ENCODE results near the gene DLG2. TPM values are rescaled to one million over a fixed set of nuclear protein-coding genes. Genes with fewer than 3 reads are reported as not detected.
A peak's percentile ranks its signal among the peaks of the same experiment; 100 is the strongest.
"Not testable (repeated sequence)": the region's sequence is repeated elsewhere in the genome, so short reads cannot be mapped to it uniquely, and the experiment has no call there.

The DLG2 gene
- total RNA-seq, 1 experiment from 2014 or later: 0.86 TPM

DNA sequence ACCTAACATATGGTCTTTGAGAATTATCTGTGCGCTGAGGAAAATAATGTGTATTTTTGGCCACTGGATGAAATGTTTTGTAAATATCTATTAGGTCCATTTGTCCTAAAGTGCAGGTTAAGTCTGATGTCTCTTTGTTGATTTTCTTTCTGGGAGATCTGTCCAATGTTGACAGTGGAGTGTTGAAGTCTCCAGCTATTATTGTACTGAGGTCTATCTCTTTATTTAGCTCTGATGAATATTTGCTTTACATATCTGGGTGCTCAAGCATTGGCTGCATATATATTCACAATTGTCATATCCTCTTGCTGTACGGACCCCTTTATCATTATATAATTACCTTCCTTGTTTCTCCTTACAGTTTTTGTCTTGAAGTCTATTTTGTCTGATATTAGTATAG is 833.8 kb downstream of the DLG2 start:
- no peak for DNase-seq (ENCODE audit: low spot score)

DNA sequence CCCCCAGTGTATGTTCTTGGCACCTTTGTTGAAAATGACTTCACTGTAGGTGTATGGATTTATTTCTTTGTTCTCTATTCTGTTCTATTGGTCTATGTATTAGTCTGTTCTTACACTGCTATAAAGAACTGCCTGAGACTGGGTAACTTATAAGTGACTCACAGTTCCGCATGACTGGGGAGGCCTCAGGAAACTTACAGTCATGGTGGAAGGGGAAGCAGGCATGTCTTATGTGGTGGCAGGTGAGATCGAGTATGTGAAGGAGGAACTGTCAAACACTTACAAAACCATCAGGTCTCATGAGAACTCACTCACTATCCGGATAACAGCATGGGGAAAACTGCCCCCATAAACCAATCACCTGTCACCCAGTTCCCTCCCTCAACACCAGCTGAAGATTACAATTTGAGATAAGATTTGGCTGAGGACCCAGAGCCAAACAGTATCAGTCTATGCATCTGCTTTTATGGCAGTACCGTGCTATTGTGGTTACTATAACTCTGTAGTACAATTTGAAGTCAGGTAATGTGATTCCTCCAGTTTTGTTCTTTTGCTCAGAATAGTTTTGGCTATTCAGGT is 836.2 kb downstream of the DLG2 start:
- DNase-seq (ENCODE audit: low spot score): no peak

DNA sequence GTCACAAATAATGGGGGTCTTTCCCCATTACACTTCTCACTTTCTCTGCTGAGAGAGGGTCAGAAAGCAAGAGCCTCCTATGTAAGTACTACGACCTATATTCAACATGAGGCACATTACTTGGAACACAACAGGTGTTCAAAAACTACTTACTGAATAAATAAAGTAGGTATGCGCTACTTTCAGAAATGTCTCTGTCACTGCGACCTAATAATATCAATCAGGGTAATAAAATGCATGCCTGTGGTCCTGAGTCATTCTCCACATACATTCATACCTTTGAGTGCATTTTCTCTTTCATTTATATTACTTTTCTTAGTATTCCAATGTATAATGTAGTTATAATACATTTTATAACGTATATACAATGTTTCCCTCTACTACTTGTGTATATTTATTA is 838.9 kb downstream of the DLG2 start:
- peak; percentile 17 for DNase-seq (ENCODE audit: low spot score)

DNA sequence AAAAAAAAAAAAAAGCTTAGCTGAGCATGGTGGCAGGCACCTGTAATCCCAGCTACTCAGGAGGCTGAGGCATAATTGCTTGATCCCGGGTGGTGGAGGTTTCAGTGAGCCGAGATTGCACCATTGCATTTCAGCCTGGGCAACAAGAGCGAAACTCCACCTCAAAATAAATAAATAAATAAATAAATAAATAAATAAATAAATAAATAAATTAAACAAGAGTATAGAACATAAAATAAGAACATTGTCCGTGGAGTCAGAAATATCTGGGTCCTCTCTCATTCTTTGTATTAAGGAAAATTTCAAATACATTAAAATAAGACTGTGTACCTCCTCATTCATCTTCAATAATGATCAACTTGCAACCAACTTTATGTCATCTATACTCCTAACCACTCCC is 843.0 kb downstream of the DLG2 start:
- DNase-seq (ENCODE audit: low spot score): not testable (repeated sequence)

DNA sequence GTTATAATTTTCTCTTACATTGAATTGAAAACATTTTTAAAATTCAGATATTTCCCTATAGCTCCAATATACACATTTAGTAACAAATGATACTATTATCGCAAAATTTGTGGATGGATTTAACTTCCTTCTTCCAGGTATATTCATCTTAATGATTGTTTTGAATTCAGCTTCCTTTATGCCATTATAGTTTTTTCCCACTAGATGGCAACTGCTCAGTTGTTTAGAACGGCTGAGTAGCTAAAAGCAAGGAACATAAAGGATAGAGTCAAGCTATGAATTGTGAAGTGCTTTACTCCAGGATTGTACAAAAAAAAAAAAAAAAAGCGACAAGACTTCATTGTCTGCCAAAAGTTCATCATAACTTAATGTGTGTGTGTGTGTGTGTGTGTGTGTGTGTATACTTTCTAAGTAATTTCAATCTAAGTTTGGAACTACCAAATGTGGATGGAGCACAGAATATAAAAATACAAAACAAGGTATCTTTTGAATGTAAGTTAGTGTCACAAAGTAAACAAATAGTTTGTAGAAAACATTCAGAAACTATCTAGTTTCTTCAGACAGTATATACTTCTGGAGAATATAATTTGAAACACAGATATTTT is 846.4 kb downstream of the DLG2 start:
- DNase-seq (ENCODE audit: low spot score): peak; percentile 62

DNA sequence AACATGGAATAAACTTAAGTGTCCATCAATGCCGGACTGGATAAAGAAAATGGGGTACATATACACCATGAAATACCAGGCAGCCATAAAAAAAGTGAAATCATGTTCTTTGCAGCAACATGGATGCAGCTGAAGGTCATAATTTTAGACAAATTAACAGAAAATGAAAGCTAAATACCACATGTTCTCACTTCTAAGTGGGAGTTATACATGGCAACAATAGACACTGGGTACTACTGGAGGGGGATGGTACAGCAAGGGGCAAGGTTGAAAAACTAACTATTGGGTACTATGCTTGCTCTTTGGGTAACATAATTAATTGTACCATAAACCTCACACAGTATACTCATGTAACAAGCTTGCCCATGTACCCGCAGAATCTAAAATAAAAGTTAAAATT is 851.6 kb downstream of the DLG2 start:
- no peak for DNase-seq (ENCODE audit: low spot score)

DNA sequence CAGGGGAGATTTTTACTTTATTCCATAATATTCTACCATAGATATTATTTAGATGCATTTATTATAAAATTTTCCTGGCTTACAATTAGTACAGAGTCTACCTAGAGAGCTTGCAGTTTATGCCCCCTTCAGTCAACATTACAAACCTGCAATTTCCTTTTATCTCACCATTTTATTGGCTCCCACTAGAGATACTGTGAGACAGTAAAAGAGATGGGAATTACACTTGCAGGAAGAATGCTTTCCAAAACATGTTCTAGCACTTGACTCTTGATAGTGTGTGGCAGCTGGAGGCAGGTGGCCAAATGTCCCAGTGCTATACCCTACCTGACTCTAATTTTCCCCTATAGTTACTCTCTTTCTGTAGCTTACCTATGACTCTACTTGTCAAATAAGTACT is 863.2 kb downstream of the DLG2 start:
- no peak for DNase-seq (ENCODE audit: low spot score)

DNA sequence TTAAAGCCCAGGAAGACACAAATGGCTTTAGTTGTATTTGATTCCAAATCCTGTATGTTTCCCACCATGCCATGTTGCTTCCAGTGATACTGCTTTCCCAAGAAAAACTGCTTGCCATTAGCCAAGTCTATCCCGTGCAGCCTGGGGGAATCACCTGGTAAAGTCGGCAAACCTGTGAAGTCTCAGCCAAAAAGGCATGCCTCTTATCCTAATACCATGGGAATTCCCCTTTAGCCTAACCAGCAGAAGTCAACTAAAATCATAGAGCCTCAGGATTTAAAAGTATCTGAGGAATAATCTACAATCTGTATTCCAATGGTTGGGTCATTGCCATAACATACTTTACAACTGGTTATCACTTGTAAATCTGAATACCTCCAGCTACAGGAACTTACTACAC is 869.4 kb downstream of the DLG2 start:
- DNase-seq (ENCODE audit: low spot score): no peak

DNA sequence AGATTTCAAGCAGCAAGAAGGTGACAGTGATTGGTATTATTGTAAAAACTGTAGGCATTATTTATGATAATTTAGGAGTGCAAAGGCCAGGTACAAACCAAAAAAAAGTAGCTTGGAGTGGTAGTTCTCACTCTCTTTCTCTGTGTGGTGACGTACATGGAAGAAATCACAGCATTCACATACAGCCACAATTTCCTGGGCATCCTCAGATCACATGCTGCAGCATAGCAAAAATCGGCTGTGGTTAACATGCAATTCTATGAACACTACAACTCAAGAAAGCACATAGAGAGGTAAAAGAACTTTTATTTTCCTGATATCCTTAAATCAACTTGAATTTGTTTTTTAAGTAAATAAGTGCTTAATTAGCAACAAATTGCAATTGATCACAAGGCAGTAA is 875.8 kb downstream of the DLG2 start:
- DNase-seq (ENCODE audit: low spot score): no peak

DNA sequence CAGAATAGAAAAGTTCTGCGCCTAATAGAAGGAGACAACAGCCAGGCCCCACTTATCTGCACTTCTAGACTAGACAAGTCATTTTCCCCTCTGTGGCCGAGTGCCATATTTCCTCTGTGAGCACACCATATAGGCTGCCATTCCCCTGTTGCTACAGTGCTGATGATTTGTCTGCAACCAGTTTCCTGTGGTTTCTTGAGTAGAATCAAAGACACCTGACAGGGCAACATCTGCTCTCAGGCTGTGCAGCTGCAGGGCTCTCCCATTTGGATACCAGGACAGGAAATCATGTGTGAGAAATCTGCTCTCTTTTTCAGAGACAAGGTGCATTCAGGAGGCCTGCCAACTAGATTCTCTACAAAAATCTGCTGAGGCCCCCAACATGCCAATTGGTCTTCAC is 879.3 kb downstream of the DLG2 start:
- DNase-seq (ENCODE audit: low spot score): no peak

DNA sequence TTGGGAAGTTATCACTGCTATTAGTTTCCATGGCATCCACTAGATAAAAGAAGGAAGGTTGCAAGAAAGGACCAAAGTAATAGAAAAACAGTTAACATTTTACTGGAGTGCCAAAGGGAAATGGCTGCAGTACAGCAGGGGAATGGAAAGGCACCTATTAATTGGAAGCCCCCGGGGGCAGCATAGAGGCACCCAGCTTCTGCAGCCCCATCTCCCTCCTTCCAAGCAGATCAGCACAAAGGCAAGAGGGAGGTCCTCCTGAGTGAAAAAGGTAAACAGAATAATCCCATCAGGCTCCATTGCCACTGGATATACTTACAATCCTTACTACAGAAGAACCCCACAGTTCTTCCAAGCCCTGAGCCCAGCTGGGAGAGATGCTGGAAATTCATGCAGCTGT is 887.1 kb downstream of the DLG2 start:
- DNase-seq (ENCODE audit: low spot score): no peak

DNA sequence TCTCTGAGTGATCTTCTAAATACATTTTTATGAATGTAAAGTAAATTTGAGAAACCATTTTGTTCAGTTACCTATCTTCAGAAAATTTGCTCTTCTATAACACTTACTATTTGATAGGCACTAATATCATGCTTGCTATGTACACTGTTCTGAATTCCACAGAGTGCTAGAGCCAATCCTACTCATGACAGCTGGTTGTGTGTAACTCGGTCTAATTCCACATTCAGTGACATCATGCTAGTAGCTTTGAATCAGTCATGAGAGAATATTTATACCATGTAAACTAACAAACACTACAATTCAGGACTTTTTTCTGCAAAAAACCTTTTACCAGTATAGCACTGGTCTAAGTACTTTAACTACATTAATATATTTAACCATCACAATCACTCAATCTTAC is 902.9 kb downstream of the DLG2 start:
- no peak for DNase-seq (ENCODE audit: low spot score)

DNA sequence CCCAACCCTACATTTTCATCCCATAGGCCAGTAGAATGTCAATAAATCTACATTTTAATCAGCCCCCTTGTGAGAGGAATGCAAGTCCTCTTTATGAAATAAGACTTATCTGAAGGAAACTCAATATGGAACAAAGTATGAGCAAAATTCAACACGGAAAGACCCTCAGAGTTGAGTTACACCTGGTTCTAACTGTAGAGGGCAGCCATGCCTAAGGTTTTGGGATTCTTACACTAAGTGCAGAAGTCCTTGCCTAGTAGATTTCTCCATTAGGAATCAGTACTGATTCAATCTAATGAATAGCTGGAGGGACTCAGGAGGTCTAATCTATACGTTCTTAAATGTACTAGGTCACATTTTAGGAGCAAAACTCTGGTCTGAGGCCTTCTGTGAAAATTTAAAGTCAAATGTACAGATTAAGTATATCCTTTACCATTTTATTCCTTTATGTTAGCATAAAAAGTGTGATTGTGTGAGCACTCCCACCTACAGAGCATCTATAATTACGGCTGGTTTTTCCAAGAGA is 904.5 kb downstream of the DLG2 start:
- no peak for DNase-seq (ENCODE audit: low spot score)

DNA sequence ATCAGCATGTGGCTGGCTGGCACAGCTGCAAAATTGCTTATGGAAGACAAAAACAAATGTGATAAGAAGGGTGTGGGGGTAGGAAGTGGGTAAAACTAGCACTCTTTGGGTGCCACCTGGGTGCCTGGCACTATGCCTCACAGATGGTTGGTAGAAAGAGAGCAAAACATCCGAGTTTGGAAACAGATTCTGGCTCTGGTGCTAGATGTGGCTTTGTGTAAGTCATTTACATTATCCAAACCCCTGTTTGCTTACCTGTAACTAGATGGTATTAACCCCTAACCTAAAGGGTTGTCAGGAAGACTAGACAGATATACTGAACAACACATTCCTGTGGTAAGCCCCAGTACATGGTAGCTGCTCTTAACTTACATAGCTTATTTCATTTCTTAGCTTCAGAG is 905.6 kb downstream of the DLG2 start:
- DNase-seq (ENCODE audit: low spot score): no peak

DNA sequence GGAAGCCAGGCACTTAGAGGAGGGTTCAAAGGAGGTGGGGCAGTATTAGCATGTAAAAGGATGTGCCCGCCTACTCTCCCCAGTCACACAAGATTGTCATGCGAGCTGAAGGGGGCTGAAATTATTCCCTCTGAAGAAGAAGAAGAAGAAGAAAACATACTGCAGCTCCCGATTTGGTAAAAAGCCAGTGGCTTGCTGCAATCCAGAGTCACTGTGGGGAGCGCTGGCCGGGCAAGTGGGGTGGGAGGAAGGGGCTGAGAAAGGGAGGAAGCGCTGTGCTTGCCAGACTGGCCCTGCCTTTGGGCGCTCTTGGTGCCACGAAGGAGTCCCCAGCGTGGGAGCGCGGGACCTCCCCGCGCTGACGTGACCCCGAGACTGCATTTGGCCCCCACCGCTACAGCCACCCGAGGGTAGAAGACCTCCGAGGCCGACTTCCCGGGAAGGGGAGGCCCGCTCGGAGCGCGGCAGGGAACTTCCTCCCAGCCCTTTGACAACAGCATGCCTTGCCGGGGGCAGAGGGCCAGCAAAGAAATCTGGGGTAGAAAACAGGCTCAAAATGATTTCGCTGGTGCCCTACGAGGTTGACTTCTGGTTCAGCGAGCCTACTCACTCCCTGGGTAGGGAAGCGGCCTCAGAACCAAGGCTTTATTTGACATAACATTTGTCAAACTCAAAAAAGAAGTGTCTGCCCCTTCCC is 906.3 kb downstream of the DLG2 start:
- no peak for DNase-seq (ENCODE audit: low spot score)

DNA sequence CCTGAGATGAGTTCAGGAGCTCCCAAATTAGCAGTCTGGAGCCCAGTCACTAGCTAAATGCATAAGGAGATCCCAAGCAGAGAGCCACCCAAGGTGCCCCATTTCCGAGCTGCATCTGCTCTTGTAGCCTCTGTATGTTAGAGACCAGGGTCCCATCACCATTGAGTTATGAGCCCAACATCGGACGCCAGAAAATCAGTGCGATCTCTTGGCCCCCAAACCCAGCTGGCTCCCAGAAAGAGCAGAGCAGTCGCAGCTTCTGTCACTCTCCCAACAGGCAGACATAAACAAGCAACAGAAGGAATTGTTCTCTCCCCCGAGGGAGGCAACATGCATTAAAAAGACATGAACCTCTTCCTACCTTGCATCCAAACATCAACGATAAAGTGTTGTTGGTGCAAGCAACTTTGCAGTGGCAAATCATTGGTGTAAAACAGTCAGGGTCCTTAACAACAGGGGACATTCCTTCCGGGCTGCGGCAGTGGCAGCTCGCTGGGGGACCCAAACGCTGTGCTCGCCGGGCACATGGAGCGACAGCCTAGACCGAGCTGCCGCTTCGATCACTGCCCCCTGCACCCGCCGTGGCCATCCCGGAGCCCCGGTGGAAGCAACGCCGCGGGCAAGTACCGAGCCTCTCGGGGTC is 907.1 kb downstream of the DLG2 start:
- no peak for DNase-seq (ENCODE audit: low spot score)

DNA sequence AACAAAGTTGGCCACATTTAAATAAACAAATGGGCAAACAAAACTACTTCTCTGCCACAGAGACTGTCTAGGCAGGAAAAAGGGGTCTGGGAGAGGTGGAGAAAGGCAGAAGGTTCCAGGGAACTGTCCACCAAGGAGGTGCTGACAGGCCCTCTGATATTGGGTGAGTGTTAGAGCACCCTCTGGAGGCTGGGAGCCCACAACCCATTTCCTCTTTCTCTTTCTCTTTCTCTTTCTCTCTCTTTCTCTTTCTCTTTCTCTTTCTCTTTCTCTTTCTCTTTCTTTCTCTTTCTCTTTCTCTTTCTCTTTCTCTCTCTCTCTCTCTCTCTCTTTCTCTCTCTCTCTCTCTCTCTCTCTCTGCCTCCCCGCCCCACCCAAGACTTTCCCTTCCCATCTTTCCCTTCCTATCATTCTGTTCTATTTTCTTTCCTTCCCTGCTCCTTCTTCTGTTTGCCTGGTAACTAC is 912.8 kb downstream of the DLG2 start:
- peak; percentile 78 for DNase-seq (ENCODE audit: low spot score)

DNA sequence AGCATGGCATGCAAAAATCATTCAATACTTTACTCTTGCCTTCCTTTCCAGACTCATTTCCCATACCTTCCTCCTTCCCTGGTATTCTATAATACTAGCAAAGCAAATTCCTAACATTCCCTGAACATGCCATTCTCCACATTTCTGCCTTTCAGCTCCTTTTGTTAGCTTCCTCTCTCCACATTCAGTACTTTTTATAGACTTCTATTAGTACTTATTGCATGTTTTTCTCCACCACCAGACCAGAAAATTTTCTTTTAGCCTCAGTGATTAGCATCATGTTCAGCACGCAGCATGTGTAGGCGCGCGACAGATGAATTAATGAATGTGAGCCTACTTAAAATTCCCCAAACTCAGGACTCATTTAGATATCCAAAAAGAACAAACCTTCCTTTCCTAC is 935.3 kb downstream of the DLG2 start:
- DNase-seq (ENCODE audit: low spot score): no peak

DNA sequence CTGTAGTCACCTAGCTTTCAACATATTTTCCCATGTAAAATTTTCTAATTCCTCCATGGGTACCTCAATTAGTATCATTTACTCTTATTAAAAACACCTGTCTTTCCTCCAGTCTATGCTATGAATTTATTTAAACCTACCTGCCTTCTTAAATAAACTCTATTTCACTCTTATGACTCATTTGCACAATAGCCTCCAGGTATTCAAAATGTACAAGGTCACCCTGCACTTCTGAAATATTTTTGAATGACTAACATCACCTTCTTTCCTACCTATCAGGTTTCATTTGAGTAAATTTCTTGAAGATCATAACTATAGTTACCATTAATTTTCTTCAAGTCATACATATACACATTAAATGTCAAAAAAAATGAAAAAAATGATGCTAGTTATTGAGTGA is 939.7 kb downstream of the DLG2 start:
- no peak for DNase-seq (ENCODE audit: low spot score)

DNA sequence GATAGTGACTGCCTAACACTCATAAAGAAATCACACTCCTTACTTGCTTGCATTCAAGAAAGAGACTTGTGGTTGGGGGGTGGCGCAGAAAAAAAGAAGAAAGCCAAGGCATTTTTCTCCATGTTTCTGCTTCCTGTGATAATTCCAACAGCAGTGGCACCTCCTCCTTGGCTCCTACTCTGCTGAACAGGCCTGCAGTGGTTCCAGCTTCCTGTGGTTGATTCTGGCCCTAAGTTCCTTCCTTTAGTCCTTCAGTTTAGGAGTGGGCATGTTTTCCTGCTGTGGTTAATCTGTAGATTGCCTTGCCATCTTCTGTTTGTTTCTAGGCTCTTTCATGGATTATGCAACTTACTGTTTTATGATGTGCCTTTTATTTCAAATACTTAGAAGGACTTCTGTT is 940.4 kb downstream of the DLG2 start:
- no peak for DNase-seq (ENCODE audit: low spot score)

DNA sequence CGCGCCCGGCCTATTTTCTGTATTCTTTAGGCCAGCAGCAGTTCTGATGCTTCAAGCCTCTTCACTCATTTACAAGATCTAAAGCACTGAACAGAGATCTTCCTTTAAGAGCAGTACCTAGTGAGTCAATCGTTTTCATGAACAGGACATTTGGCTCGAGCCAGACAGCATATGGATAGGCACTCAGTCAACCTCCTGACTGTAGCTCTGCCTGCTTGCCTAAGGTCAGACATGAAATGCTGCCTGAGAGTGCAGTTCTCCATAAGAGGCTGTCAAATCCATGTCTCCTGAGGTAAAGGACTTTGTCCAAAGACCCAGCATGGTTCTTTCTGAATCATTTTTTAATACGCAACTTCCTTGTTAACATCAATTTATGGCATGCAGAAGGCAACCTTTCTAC is 941.2 kb downstream of the DLG2 start:
- no peak for DNase-seq (ENCODE audit: low spot score)

DNA sequence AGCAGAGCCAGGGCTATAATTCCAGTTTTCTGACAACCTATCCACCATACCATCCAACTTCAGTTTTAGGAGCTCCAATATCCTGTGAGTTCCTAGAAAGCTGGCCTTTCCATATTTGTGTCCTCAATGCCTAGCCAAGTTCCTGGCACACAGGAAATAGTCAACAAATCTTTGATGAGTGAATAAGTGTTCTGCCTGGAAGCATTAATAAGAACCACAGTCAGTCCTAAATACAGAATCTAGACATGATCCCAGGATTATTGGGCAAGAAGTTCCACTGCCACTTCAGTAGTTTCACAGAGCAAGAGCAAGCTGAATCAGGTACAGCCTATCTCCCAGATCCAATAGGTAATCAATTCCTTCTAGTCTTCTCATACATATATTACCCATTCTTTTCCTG is 942.0 kb downstream of the DLG2 start:
- DNase-seq (ENCODE audit: low spot score): no peak

DNA sequence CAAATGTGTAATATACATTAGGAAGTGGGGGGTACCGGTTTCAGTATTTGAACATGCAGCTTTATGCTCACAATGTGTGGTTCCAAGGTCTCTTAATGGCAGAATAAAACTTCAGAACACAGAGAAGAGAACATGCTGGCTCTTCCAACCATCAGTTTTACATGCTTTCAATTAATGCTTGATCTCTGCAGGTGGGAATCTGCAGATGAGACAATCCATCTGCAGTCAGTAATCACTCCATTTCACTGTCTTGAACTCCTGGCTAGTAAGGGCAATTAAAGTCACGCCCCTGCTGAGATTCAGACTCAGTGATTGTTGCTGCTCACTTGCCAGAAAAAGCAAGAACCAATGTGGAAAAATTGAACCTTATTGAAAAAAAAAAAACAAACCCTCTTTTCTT is 945.7 kb downstream of the DLG2 start:
- no peak for DNase-seq (ENCODE audit: low spot score)
